ENCODE measurements around the gene EFHC1. TPM values are rescaled to one million over a fixed set of nuclear protein-coding genes. Genes with fewer than 3 reads are reported as not detected.

The EFHC1 gene
- total and polyA plus RNA-seq, 2 of the 13 experiments (the other 11 are each of a cell fraction or from before 2014, with no cell fraction given) = 23.4 to 29.5 TPM

GRCh38 chr6:52505726-52506409 is 85.7 kb downstream of the EFHC1 start:
- ChIA-PET POLR2A (interaction anchor here (1.4 kb wide), 1 partner anchor 83 kb away, joined by 5 read pairs; no protein-coding TSS in a partner anchor), CTCF (ENCODE audit: low intra/inter-chr PET ratio, low total read pairs) (no interaction called here)
- H3K27ac ChIP-seq (ENCODE audit: extremely low read length, insufficient read depth, low read length) = no peak overlapping the region

More at GRCh38 chr6:52505726-52506409, 85.7 kb downstream of the EFHC1 start:
- in situ Hi-C loops (cut with HindIII; ENCODE audit: extremely low pct_ligation_motif_present, low pct_unique_long_range_greater_than_20kb) = no loop called here
- intact Hi-C loops (cut with micrococcal nuclease; ENCODE audit: unreplicated experiment) = no loop called here
- Histone ChIP-seq H3K36me3 (replicated peaks in 1 of 2; ENCODE audit: control insufficient read depth in 1 of 2, insufficient read depth in 2 of 2, low read length in 2 of 2) (peaks cover 40 to 90% of the 10 kb centered on the region in 2 experiments), H2AFZ (ENCODE audit: low read length) (no peak overlapping the region), H4K20me1 (ENCODE audit: insufficient read depth, low read length) (no peaks in the 10 kb centered on the region), H3K4me2 (ENCODE audit: low read depth, low read length) (no peak overlapping the region), H3K9me3 (ENCODE audit: low read length) (no peaks in the 10 kb centered on the region), H3K9ac (ENCODE audit: insufficient read depth, low read depth, low read length) (no peak overlapping the region), H3K4me1 (ENCODE audit: insufficient read depth, low read length) (peaks cover 19% of the 10 kb centered on the region), H3K4me3 (replicated peaks in 1 of 3; ENCODE audit: insufficient read depth in 1 of 3, low read depth in 2 of 3, low read length in 3 of 3) (no peak overlapping the region), H3K79me2 (ENCODE audit: insufficient read depth, low read length) (no peaks in the 10 kb centered on the region), H3K27me3 (ENCODE audit: control insufficient read depth in 1 of 2, insufficient read depth in 2 of 2, low read length in 2 of 2) (no peaks in the 10 kb centered on the region)
- TF ChIP-seq ZNF430 (CRISPR knock-in tag; IDR thresholded peaks at IDR 0.05) = no peak
- TF ChIP-seq ZNF235 (CRISPR knock-in tag; IDR thresholded peaks at IDR 0.05; ENCODE audit: borderline replicate concordance) = no peak
- no peak for TF ChIP-seq SYNCRIP (IDR thresholded peaks at IDR 0.05; ENCODE audit: insufficient read depth, low read depth, low read length)
- peak; percentile 92; the same call in 1 of the 2 replicates for TF ChIP-seq SSRP1 (CRISPR knock-in tag; IDR thresholded peaks at IDR 0.05)
- no peak for TF ChIP-seq ZNF12 (CRISPR knock-in tag; IDR thresholded peaks at IDR 0.05)
- no peak for TF ChIP-seq ZNF510 (CRISPR knock-in tag; IDR thresholded peaks at IDR 0.05; ENCODE audit: low read depth)
- no peak for TF ChIP-seq GTF2F1 (IDR thresholded peaks at IDR 0.05; ENCODE audit: low read length)
- TF ChIP-seq CHD4 (IDR thresholded peaks at IDR 0.05; ENCODE audit: borderline replicate concordance, low read length) = no peak
- TF ChIP-seq MATR3 (CRISPR knock-in tag; IDR thresholded peaks at IDR 0.05) = no peak
- TF ChIP-seq HES4 (CRISPR knock-in tag; IDR thresholded peaks at IDR 0.05; ENCODE audit: borderline replicate concordance) = 0 out of 2 replicates have a peak, but pooled peaks have one; percentile 36
- TF ChIP-seq ZNF629 (CRISPR knock-in tag; conservative IDR thresholded peaks at IDR 0.05) = no peak
- TF ChIP-seq ZNF512B (CRISPR knock-in tag; IDR thresholded peaks at IDR 0.05; ENCODE audit: borderline replicate concordance) = no peak
- TF ChIP-seq ZNF24 (IDR thresholded peaks at IDR 0.05) = no peak
- TF ChIP-seq ATM (IDR thresholded peaks at IDR 0.05; ENCODE audit: borderline replicate concordance) = no peak
- TF ChIP-seq FUBP1 (CRISPR knock-in tag; IDR thresholded peaks at IDR 0.05; ENCODE audit: borderline replicate concordance) = no peak
- TF ChIP-seq ZNF687 (CRISPR knock-in tag; IDR thresholded peaks at IDR 0.05) = peak; percentile 35; the same call in 1 of the 2 replicates
- no TSS peak for BruUV-seq (replicated peaks)
- ATAC-seq = no peak
- 97% methylated on average over 16 of the region's 16 CpGs for WGBS (ENCODE audit: low lambda C conversion rate)
- no peak for FAIRE-seq
- DNase-seq (ENCODE audit: low spot score) = no peak
